GM18507 (cell line): Measurements from ENCODE around the gene UBE2D2.

ENCODE experiments used
- DNase-seq: peaks from one replicate; pipeline ENCODE4 v3.0.0; 2011; ENCODE audit warnings: low read depth; ENCODE audit not compliant: insufficient read length; ENCODE audit errors: extremely low spot score
- FAIRE-seq: peaks from 2 replicates; lab custom pipeline; 2011; peaks lifted over from hg19 to GRCh38; lab: Jason Lieb, UNC

UBE2D2 gene

GRCh38 chr5:139654464-139654863 lies 93.3 kb downstream of the UBE2D2 start:
- peak; percentile 69 for FAIRE-seq
- no peak for DNase-seq

- DNase-seq (no peak), FAIRE-seq (no peak)
Observed at GRCh38 chr5:139654871-139655491, 93.8 kb downstream of the UBE2D2 start.

GRCh38 chr5:139655727-139656271 lies 94.7 kb downstream of the UBE2D2 start:
- FAIRE-seq (no peak), DNase-seq (no peak)

- FAIRE-seq = peak; percentile 56
Observed at GRCh38 chr5:139657363-139658321, 96.5 kb downstream of the UBE2D2 start.

GRCh38 chr5:139658501-139658927 lies 97.4 kb downstream of the UBE2D2 start:
- DNase-seq (no peak), FAIRE-seq (no peak)

More at GRCh38 chr5:139657363-139658321, 96.5 kb downstream of the UBE2D2 start:
- no peak for DNase-seq

GRCh38 chr5:139658928-139659667 lies 98.0 kb downstream of the UBE2D2 start:
- DNase-seq = no peak
- peak; percentile 56 for FAIRE-seq

GRCh38 chr5:139659695-139660101 lies 98.6 kb downstream of the UBE2D2 start:
- DNase-seq = no peak
- no peak for FAIRE-seq

GRCh38 chr5:139660105-139660922 lies 99.2 kb downstream of the UBE2D2 start:
- FAIRE-seq (no peak), DNase-seq (no peak)

- FAIRE-seq = peak; percentile 69
- no peak for DNase-seq
Observed at GRCh38 chr5:139660923-139661814, 100.0 kb downstream of the UBE2D2 start.

- FAIRE-seq = peak; percentile 26
- no peak for DNase-seq
Observed at GRCh38 chr5:139662617-139663016, 101.5 kb downstream of the UBE2D2 start.

- FAIRE-seq = no peak
- DNase-seq = no peak
Observed at GRCh38 chr5:139663207-139664085, 102.3 kb downstream of the UBE2D2 start.

GRCh38 chr5:139664086-139664693 lies 103.1 kb downstream of the UBE2D2 start:
- FAIRE-seq = peak; percentile 94
- peak; percentile 67 for DNase-seq

- DNase-seq (no peak), FAIRE-seq (no peak)
Observed at GRCh38 chr5:139664727-139665351, 103.7 kb downstream of the UBE2D2 start.

GRCh38 chr5:139665626-139666025 lies 104.5 kb downstream of the UBE2D2 start:
- FAIRE-seq (no peak), DNase-seq (no peak)

GRCh38 chr5:139666551-139666950 lies 105.4 kb downstream of the UBE2D2 start:
- DNase-seq (no peak), FAIRE-seq (no peak)
